Transverse colon (tissue), 4 donors: Measurements from ENCODE around the gene KLC4. TPM values are rescaled to one million over a fixed set of nuclear protein-coding genes. Genes with fewer than 3 reads are reported as not detected.

Source experiments
- DNase-seq: peaks from one replicate; pipeline ENCODE4 v3.0.0-alpha.2; 2019
- H3K27ac ChIP-seq, 4 donors: fragments of 200-600 bp; sonication (generic); 2 replicates each; pipeline ENCODE4 v1.5.1; 2016 to 2018; ENCODE audit warnings: inconsistent platforms in 4 of 4
- H3K27me3 ChIP-seq: fragments of 200-600 bp; sonication (generic); 2 replicates; pipeline ENCODE4 v1.5.1; 2017; ENCODE audit warnings: inconsistent platforms
- H3K36me3 ChIP-seq, 4 donors: fragments of 200-600 bp; sonication (generic); 2 replicates each; pipeline ENCODE4 v1.5.1; 2017 to 2019; ENCODE audit warnings: inconsistent platforms in 4 of 4
- H3K4me1 ChIP-seq, 4 donors: fragments of 200-600 bp; sonication (generic); 2 replicates each; pipeline ENCODE4 v1.5.1; 2017 to 2020; ENCODE audit warnings: inconsistent platforms in 4 of 4
- H3K4me3 ChIP-seq, 4 donors: fragments of 200-600 bp; sonication (generic); 1 replicate in 1 of 4; 2 replicates in 3 of 4; pipeline versions ENCODE4 v1.5.1 to v1.6.1; 2017 to 2019; ENCODE audit warnings: inconsistent platforms in 4 of 4
- H3K9me3 ChIP-seq, 2 donors: fragments of 200-600 bp; sonication (generic); 2 replicates each; pipeline ENCODE4 v1.5.1; 2017 to 2019; ENCODE audit warnings: inconsistent platforms in 2 of 2
- CTCF ChIP-seq, 5 experiments: fragments of 200-600 bp in 3 of 5; fragments of 450-650 bp in 2 of 5; sonication (generic) in 3 of 5; IDR thresholded peaks; 1 replicate in 2 of 5; 2 replicates in 3 of 5; pipeline ENCODE4 v1.5.1; 2016 to 2017; ENCODE audit warnings: antibody characterized with exemption in 5 of 5, inconsistent platforms in 3 of 5, mild to moderate bottlenecking in 2 of 5, moderate library complexity in 1 of 5
- EP300 ChIP-seq: sonication (generic); formaldehyde crosslinking; IDR thresholded peaks from one replicate; pipeline ENCODE4 v1.6.1; 2017; ENCODE audit warnings: antibody characterized with exemption, low read depth
- POLR2A ChIP-seq: fragments of 450-650 bp; IDR thresholded peaks from one replicate; pipeline ENCODE4 v1.6.1; 2016; ENCODE audit warnings: antibody characterized with exemption, mild to moderate bottlenecking, moderate library complexity
- POLR2AphosphoS5 ChIP-seq, 3 donors: sonication (generic); formaldehyde crosslinking; IDR thresholded peaks; one replicate each; pipeline ENCODE4 v1.6.1; 2016; ENCODE audit warnings: antibody characterized with exemption in 3 of 3
- WGBS, 2 donors: methylation state at CpG; one replicate each; pipeline ENCODE4 v1.1.5; 2018; ENCODE audit warnings: low coverage in 1 of 2; 5-methylcytosine and 5-hydroxymethylcytosine counted together
- in situ Hi-C, 4 donors: fragments of 200-750 bp; cut with MboI; loops; one replicate each; pipeline versions ENCODE4 v1.15.0 to v1.15.1; 2017; ENCODE audit warnings: low sequenced_read_pairs in 3 of 4, low pct_ligation_motif_present in 1 of 4, low pct_unique_long_range_greater_than_20kb in 1 of 4
- intact Hi-C: fragments of 100-400 bp; cut with DNase I; formaldehyde crosslinking; loops from one replicate; pipeline ENCODE4 v1.15.1; 2023; ENCODE audit warnings: low total_unique reads
- total RNA-seq, 4 donors: library from RNA; depleted of rRNA; stranded (reverse); fragments of >200 nt; gene quantifications; one replicate each; pipeline ENCODE4 v1.1.0, GENCODE V29; 2016

Gene KLC4
- total RNA-seq, 4 donors from 2014 or later = 91.9 to 296 (median 159) TPM

- in situ Hi-C loops = no loop called here
Observed at GRCh38 chr6:43076464-43077332, 17.3 kb downstream of the KLC4 start.

GRCh38 chr6:43077333-43077809 is 17.9 kb downstream of the KLC4 start:
- peak overlapping the region in 3 of 4 donors; percentile 44 to 60 (median 49) for H3K4me3 ChIP-seq
- H3K4me1 ChIP-seq = peaks cover 0 to 17% (median 10%) of the 10 kb centered on the region in 4 donors
- 27% methylated on average over 8 of the region's 8 CpGs; no CpG with 5 or more reads in 1 of the 2 donors for WGBS, 2 donors
- H3K27me3 ChIP-seq = peaks cover 13% of the 10 kb centered on the region
- H3K36me3 ChIP-seq = peaks cover 0 to 14% (median 0%) of the 10 kb centered on the region in 4 donors
- TF ChIP-seq CTCF (IDR thresholded peaks at IDR 0.05) (no peak), POLR2A (no peak), EP300 (no peak)
- no peak for DNase-seq
- no peak overlapping the region for H3K27ac ChIP-seq
- H3K9me3 ChIP-seq = no peaks in the 10 kb centered on the region
- in situ Hi-C loops = no loop called here
- intact Hi-C loops = loop anchor here (5.0 kb wide), 1 partner anchor 65 kb away; no protein-coding TSS in a partner anchor

More at GRCh38 chr6:43076464-43077332, 17.3 kb downstream of the KLC4 start:
- Histone ChIP-seq H3K27me3 (peaks cover 13% of the 10 kb centered on the region), H3K4me3 (peak overlapping the region; percentile 25 to 60 (median 46)), H3K36me3 (peaks cover 0 to 14% (median 0%) of the 10 kb centered on the region in 4 donors), H3K4me1 (peaks cover 0 to 17% (median 10%) of the 10 kb centered on the region in 4 donors), H3K27ac (peak overlapping the region; percentile 48 to 69 (median 49)), H3K9me3 (no peaks in the 10 kb centered on the region)
- intact Hi-C loops = loop anchor here (5.0 kb wide), 1 partner anchor 66 kb away; no protein-coding TSS in a partner anchor
- no peak for DNase-seq
- TF ChIP-seq POLR2A (no peak), POLR2AphosphoS5 (IDR thresholded peaks at IDR 0.05) (no peak), CTCF (IDR thresholded peaks at IDR 0.05) (no peak), EP300 (no peak)
- 0 to 2% methylated on average over 4 to 66 of the region's 72 CpGs for WGBS, 2 donors

- TF ChIP-seq POLR2A (no peak), CTCF (IDR thresholded peaks at IDR 0.05) (no peak), EP300 (no peak), POLR2AphosphoS5 (IDR thresholded peaks at IDR 0.05) (no peak)
- peaks cover 0 to 17% (median 10%) of the 10 kb centered on the region in 4 donors for H3K4me1 ChIP-seq
- peaks cover 0 to 7% (median 0%) of the 10 kb centered on the region in 4 donors for H3K36me3 ChIP-seq
- no peak for DNase-seq
- no peaks in the 10 kb centered on the region for H3K9me3 ChIP-seq
- 85 to 96% methylated on average over 5 to 6 of the region's 6 CpGs for WGBS, 2 donors
- H3K4me3 ChIP-seq = no peak overlapping the region
- in situ Hi-C loops = no loop called here
- H3K27me3 ChIP-seq = peaks cover 13% of the 10 kb centered on the region
- no peak overlapping the region for H3K27ac ChIP-seq
- intact Hi-C loops = loop anchor here (5.0 kb wide), 1 partner anchor 64 kb away; no protein-coding TSS in a partner anchor
Observed at GRCh38 chr6:43077981-43078511, 18.6 kb downstream of the KLC4 start.

- DNase-seq = no peak
- intact Hi-C loops (loop anchor here (5.0 kb wide), 1 partner anchor 64 kb away; no protein-coding TSS in a partner anchor), in situ Hi-C loops (no loop called here)
- Histone ChIP-seq H3K4me3 (no peak overlapping the region), H3K4me1 (peaks cover 0 to 17% (median 10%) of the 10 kb centered on the region in 4 donors), H3K36me3 (peaks cover 0 to 1% (median 0%) of the 10 kb centered on the region in 4 donors), H3K9me3 (no peaks in the 10 kb centered on the region), H3K27ac (no peak overlapping the region), H3K27me3 (peaks cover 13% of the 10 kb centered on the region)
- 80 to 88% methylated on average over 1 to 2 of the region's 2 CpGs for whole genome bisulfite sequencing, 2 donors
- no peak for TF ChIP-seq POLR2A
- no peak for TF ChIP-seq POLR2AphosphoS5 (IDR thresholded peaks at IDR 0.05)
- no peak for TF ChIP-seq CTCF (IDR thresholded peaks at IDR 0.05)
- no peak for TF ChIP-seq EP300
Observed at GRCh38 chr6:43078691-43079090, 19.3 kb downstream of the KLC4 start.
